GM12801 (cell line): Measurements from ENCODE around the gene ASTN1.

ENCODE experiments used
- TF ChIP-seq, protein P1 (sequence below): IDR thresholded peaks from one replicate; pipeline ENCODE4 v1.5.1; 2011; ENCODE audit warnings: control low read depth; ENCODE audit not compliant: insufficient read length; ENCODE audit errors: extremely low read depth

The ASTN1 gene

DNA sequence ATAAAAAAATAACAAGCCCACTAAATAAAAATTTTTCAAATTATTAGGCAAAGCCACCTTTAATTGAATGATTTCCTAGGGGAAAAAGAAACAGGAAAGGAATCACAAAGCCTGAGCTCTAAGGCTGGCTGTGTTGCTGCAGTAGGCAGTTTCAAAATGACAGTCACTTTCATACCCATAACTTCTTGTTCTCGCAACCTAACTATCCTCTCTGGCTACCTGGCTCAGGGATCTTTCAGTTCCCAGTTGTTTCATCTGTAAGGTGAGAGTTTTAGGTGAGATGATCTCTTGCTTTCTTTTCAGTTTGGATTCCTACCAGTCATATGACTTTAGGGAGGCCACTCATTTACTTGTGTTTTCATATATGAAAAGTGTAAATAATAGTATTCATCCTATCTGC lies 226.1 kb downstream of the ASTN1 start:
- TF ChIP-seq, protein P1, sequence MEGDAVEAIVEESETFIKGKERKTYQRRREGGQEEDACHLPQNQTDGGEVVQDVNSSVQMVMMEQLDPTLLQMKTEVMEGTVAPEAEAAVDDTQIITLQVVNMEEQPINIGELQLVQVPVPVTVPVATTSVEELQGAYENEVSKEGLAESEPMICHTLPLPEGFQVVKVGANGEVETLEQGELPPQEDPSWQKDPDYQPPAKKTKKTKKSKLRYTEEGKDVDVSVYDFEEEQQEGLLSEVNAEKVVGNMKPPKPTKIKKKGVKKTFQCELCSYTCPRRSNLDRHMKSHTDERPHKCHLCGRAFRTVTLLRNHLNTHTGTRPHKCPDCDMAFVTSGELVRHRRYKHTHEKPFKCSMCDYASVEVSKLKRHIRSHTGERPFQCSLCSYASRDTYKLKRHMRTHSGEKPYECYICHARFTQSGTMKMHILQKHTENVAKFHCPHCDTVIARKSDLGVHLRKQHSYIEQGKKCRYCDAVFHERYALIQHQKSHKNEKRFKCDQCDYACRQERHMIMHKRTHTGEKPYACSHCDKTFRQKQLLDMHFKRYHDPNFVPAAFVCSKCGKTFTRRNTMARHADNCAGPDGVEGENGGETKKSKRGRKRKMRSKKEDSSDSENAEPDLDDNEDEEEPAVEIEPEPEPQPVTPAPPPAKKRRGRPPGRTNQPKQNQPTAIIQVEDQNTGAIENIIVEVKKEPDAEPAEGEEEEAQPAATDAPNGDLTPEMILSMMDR = no peak

DNA sequence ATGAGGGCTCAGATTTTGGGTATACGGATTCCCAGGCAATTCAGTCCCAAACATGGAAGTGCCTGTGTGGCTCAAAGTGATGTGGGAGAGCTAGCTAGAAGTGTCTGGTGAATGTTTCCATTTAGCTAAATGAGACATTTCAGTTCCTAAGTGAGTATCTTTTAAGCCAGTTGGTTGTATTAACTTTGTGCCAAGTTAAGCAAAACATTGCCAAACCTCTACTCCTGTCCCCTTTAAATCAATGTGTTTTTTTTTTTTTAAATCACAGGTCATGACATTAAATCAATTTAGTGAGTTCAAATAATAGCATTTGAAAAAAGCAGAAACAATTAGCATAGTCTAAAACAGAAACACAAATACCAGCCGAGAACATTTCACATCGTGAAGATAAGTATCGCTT lies 230.1 kb downstream of the ASTN1 start:
- TF ChIP-seq, protein P1 = no peak

DNA sequence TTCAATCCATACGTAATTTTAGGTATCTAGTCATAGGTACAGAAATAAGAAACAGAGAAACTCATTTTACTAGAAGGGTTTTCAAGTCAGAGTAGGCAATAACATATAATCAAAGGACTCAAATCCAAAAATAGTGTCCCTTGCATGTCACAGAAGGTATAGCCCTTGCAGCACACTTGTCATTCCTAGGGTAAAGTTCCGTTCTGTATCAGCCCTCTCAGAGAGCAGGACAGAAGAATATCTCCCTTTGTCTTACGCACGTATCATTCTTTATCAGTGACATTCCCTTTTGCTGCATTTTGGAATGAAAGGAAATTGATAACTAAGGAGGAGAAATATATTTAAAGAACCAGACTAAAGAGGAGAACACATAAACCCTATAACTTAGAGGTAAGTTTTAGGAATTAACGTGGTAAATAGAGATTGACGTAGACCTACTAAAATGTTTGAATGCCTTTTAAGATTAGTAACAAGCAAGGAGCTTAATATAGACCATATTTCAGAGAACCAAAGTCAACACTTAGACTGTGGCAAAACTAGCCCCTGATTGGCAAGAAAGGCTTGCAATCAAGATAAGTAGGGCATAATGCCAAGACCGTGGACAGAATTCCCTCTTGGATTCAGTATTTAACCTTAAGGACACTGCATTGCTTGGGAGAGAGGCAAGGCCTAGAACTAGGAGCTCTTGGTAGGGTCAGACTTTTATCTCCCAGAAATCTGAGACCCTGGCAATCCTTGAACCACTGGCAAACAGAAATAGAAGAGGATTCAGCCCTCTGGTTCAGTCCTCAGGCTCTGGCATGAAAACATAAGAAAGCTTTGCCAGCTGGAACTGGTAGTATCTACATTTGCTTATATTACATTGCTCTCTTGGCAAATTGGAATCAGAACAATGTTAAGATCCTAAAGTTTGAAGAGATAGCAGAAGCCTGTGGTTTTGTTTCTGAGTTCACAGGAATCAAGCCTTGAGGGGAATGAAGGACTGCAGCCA lies 232.1 kb downstream of the ASTN1 start:
- TF ChIP-seq, protein P1 = no peak

- TF ChIP-seq, protein P1 = no peak
Observed at GRCh38 chr1:176931526-176931925, 233.0 kb downstream of the ASTN1 start.

- TF ChIP-seq, protein P1 = no peak
Observed at GRCh38 chr1:176926330-176927086, 238.0 kb downstream of the ASTN1 start.

DNA sequence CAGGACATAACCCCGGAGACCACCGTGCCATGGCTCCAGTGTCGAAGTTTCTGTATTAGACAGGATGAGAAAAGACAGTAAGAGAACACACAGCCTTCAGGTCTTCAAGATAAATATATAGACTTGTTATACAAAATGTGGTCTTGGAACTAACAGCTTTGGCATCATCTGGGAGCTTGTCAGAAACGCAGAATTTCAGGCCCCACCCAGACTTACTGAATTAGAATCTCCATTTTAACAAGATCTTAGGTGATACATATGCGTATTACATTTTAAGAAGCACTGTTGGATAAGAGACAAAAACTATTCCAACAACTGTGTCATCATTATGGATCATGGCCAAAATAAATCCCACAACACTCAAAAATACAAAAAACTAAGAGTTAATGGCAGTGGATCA lies 239.3 kb downstream of the ASTN1 start:
- TF ChIP-seq, protein P1 = no peak

DNA sequence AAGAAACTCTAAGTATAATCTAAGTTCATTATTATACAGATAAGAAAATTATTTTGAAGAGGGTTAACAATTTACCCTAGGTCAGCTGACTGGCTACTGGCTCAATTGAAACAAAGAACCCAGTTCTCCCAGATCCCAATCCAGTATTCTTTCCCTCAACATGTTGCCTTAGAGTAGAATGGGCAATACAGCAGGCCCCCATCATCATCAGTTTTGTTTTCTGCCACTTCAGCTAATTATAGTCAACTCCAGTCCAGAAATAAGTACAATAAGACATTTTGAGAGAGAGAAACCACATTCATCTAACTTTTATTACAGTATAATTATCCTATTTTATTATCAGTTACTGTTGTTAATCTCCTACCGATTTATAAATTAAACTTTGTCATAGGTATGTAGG lies 241.2 kb downstream of the ASTN1 start:
- TF ChIP-seq, protein P1 = no peak
